ENCODE results near the gene PPP2CA.
"Not testable (repeated sequence)": the region's sequence is repeated elsewhere in the genome, so short reads cannot be mapped to it uniquely, and the experiment has no call there.

PPP2CA gene

DNA sequence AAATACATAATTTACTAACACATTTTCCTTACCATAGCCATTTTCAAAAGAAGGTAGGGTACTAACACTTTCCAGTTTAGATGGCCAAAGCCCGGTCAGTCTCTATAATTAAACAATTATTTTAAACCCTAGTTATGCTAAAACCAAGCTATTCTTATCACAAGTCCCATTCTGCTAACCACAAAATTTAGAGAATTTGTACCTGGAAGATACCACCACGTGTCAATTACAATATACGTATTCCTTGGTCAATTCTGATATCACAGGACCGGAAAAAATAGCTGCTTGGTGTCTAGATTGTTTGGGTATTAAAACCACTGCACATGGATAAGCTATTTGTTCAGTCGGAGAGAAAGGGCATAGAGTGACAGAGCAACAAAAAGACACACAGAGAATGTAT lies 30.2 kb downstream of the PPP2CA start:
- DNase-seq (ENCODE audit: low read depth), result no peak

DNA sequence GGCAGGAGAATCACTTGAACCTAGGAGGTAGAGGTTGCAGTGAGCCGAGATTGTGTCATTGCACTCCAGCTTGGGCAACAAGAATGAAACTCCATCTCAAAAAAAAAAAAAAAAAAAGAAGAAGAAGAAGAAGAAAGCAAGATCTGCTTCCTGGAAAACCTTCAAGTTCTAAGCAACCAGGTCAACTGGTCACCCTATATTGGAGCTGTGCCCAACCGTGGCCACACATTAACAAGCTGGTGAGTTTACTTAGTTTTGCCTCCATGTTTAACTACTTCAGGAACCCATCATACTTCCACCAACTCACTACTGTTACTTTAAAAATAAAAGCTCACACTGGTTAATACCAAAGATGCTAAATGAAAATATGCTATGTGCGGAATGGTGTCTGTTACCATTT lies 36.8 kb downstream of the PPP2CA start:
- no peak for DNase-seq (ENCODE audit: low read depth)

DNA sequence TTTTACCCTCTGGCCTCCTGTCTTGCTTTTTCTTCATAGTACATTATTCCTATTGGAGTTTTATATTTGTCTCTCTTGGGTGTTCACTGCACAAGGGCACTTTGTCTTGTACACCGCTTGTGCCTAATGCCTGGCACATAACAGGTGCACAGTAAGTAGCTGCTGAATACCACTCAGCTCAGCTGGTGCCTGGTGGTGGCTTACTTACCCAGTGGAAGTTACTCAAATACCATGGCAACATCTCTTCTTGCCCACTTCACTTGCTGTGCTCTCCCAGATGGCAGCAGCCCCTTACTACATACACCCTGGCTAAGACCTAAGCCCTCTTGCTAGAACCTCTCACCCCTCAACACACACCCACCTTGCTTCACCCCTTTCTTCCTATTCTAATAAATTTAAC lies 37.8 kb downstream of the PPP2CA start:
- DNase-seq (ENCODE audit: low read depth), result no peak

DNA sequence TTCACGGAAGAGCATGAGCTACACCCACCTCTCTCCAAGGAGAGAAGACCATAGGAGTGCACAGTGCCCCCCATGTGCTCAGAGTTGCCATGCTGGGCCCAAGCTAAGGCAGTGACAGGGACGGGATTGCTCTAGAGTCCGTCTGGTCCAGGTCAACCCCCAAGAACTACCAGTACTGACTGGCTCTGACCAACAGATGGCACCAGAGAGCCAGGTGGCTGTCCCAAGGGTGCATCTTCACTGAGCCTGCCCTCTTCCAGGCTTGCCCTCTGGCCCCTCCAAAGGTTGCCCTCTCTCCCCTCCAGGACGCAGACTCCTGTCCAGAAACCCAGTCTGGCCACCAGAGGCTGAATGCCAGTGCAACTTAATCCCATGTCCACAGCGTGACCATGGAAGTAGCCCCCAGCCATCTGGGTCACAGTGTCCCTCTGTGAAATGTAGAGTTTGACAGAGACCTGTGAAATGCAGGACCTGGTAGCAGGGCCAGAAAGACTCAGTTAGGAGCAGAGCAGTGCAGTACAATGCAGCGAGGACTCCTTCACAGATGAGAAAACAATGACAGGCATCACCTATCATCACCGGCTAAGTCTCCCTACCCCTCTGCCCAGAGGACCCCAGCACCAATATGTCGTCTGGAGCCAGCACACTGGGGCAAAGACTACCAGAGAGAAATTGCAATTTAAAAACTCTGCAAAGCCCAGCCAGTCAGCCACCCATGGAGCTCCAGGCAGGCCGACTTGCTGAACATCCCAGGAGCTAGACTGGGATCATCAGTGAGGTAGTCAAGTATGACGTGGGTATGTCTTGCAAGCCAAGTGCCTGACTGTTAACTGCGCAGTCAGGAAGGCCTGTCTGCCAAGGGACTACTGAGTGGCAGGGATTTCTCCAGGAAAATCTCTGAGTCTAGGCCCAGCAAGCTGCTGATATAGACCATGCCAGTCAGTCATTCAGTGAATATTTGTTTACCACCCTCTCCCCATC lies 41.4 kb downstream of the PPP2CA start:
- peak; percentile 66 for DNase-seq (ENCODE audit: low read depth)

DNA sequence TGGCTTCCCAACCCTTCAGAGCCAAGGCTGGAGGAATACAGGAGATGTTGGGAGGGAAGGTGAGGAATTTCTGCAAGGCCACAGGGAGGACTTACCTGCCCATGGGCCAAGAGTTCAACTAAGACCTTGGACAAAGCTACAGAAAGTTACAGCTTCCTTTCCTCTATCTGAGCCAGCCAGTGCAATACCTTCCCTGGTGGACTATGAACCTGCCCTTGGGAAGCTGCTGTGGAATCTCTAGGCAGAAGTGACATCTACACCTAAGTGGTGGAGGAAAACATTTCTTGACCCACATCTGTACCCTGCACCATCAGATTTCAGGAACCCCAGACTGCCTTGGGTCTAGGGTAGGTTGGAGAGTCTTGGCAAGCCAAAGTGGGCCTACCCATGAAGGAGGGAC lies 42.4 kb downstream of the PPP2CA start:
- no peak for DNase-seq (ENCODE audit: low read depth)

DNA sequence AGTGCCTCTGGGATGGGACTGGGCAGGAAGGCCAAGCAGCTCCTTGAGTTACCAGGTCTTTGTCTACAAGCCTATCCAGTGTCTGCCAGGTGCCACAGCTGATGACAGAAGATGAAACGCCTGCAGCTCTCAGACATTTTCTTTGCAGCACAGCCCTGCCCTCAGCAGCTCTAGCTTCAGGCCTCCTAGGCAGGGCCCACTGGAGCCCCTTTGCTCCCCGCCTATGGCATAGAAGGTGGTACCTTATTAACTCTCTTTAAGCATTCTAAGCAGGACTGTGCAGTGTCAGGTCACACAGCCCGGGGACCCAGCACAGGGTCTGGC lies 47.8 kb downstream of the PPP2CA start:
- DNase-seq (ENCODE audit: low read depth), result no peak

DNA sequence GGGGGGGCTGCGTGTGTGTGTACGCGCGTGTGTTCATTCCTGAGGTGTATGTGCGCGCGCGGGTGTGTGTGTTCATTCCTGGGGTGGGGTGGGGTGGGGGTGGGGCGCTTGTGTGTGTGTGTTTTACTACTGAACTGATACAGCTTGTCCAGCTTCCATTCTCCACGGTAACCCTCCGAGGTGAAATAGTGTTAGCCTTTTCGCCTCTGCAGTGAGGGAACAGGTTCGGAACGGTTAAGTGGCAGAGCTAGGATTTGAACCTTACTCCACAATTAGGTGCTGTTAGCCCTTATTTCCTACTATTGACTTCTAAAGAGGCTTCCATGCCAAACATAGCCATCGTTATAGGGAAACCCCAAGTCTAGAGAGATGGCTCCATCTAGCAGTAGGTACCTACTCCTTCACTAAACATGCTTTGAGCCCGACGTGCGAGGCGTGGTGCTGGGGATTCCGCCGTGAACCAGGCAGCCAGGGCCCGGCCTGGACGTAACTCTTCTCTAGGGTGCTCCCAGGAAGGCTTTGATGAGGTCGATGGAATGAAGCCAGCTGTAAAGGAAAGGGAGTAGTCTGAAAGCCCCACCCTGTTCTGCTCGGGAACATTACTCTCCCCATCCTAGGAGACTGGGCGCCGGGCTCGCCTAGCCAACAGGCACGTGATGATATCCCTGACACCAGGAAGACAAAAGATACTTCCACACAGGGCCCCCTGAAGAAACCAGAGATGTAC lies 48.3 kb downstream of the PPP2CA start:
- DNase-seq (ENCODE audit: low read depth), result no peak

DNA sequence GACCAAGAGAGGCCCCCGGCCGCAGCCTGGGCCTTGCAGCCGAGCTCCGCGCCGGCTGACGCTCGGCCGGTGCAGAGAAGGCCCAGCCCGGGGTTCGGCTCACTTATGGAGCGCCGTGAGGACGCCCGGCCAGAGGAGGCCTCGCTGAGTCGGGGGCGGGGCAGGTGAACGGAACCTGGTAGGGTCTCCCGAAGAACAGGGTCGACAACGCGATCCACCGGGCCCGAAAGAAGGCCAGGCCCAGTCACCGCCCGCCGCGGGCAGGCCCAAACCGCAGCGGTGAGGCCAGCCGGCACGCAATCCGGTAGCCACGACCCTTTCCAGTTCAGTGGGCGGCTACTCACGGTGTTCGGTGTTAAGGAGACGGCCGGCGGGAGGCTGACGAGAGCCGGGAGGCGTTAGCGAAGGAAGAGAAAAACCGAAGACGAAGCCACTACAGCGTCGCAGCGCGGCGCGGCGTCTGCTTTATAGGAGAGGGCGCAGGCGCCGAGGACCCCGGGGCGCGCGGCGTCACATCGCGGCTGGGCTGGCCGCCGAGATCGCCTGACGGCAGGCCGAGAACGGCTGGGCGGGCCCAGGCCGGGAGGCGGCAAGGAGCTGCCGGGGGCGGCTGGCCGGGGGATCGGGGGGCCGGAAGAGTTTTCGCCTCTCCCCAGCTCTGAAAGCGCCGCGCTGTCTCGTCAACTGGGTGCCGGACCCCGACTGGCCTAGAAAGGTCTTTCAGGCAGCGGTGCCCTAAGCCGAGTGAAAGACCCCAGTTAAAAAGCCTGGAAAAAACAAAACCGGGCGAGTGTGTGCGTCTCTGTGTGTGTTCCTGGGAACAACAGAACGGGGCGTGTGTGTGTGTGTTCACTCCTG lies 49.1 kb downstream of the PPP2CA start, which contains the start of gene SKP1:
TSS of gene SKP1 (minus strand) at position 440 of the 858 bp plus-strand sequence. CDS start 2,928 bp downstream, outside the sequence.
- DNase-seq (ENCODE audit: low read depth), result peak; percentile 76

DNA sequence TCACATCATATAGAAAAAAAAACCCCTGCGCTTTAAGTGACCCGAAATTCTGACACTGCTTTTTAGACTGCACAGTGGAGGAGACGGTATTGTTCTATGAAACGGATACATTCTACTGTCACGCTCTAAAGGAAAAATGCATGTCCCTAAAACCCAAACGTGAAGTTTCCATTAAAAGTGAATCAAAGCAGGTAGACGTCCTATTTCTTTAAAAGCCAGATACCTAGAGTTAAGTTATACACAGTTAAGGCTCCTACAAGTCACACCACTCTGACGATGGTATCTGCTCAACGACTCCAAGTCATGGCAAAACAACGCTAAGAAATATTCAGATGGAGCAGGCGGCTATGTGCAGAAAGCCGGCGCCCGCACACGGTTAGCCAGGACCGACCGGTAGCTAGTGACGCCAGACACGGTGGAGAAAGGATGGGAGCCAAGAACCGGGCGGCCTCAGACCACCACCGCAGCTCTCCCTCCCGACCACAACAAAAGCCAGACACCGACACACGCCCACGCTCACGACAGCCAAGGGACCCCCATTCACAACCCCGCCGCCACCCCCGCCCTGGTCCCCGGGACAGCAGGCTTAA lies 49.9 kb downstream of the PPP2CA start:
- peak; percentile 25 for DNase-seq (ENCODE audit: low read depth)

DNA sequence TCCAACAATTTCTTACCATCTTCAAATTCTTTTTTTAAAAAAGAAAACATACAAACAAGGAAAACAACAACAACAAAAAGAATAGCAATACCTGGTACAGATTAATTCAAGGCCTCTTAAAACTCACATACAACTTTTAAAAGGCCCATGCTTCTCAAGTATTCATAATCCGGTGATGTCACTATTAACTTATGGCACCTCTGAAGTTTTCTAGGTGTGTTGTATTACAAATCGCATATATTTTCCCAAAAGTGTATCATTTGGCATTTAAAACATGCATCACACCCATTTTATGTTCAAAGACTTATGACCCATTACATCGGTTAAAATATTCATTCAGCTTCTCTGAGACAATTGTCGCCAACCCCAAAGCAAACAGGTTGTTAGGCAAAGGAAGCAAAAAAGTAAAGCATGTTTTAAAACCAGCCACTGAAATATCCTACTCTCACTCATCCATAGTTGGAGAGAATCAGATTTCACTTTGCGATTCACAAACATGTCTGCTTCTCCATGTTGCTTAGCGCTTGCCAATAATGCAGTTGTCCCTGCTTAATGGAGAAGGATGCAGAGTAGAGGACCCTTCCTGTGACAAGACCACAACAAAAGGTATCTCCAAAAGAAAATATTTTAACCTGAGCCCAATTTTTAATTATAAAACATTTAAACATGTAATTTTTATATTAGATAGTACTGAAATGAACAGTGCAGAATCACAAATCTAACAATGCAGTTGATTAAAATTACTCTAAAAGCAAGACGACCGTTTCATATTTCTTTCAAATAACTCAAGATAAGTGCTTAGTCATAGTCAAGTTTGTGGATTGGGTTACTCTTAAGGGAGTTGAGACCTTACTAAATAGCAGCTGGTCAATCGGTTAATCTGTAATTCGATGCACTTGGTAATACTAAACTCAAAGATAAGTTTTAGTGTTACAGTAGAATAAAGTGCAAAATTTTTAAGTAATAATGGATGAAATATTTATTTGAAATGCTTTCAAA lies 50.7 kb downstream of the PPP2CA start:
- no peak for DNase-seq (ENCODE audit: low read depth)

DNA sequence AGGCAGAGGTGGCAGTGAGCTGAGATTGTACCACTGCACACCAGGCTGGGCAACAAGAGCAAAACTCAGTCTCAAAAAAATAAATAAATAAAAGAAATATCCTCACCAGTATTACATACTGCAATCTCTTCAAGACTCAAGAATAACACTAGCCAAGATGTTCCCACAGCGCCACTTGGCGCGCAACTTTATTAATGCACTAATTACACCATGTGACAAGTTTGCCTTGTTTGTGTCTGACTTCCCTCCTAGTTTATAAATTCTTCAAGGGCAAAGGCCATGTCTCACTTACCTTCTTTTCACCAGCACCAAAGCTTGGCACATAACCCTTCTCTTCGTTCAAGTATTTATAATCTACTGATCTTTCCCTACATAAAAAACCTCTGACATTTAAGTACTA lies 53.9 kb downstream of the PPP2CA start:
- no peak for DNase-seq (ENCODE audit: low read depth)

DNA sequence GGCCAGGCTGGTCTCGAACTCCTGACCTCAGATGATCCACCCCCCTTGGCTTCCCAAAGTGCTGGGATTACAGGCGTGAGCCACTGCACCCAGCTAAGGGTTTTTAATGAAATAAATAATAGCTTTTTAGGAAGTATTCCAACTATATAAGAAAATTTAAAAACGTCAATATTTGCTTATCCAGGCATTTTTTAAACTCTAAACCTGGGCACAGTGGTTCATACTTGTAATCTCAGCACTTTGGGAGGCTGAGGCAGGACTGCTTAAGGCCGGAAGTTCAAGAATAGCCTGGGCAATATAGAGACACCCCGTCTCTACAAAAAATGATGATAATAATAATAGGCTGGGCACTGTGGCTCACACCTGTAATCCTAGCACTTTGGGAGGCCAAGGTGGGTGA lies 63.3 kb downstream of the PPP2CA start:
- DNase-seq (ENCODE audit: low read depth), result no peak

DNA sequence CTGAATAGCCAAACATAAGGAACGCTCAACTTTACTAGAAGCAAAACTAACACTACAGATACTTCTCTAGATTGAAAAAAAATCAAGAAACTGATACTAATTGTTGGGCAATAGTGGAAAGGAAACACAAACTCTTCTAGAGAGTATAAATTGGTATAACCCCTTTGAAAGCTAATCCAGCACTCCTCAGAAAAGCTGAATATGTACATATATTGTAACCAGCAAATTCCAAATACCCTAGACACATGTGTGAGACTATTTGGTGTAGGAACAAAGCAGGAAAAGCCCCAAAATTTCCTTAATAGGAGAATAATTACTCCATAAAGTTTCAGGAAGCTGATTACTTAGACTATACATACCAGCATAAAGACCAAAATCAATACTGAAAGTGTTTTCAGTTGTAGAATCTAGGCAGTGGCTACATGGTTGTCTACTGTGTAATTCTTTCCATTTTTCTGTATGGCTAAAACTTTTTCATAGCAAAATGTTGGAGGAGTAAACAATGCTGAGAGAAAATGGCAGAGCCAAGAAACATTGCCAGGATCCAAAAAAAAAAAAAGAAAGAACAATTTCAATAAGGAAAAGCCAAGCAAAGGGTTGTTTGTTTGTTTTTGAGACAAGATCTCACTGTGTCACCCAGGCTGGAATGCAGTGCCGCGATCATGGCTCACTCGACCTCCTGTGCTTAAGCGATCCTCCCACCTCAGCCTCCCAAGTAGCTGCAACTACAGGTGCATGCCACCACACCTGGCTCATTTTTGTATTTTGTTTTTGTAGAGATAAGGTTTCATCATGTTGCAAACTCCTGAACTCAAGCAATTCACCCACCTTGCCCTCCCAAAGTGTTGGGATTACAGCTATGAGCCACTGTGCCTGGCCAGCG lies 64.1 kb downstream of the PPP2CA start:
- DNase-seq (ENCODE audit: low read depth), result no peak

DNA sequence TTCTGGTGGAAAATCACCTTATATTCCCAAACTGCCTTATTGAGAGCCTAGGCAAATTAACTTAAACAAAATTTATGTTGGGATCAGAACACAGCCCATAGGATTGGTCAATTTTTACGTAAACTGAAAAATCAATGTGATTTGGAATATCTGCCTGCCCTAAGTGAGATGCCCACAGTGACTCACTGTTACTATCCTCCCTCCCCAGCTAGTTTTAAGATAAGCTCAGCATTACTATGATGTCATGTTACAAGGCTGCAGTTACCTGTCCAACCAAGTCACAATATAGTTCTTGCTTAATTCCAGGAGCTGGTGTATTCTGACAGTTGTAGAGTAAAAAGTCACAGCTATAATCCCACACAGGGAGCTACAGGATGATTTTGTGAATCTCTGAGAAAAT lies 72.2 kb downstream of the PPP2CA start:
- no peak for DNase-seq (ENCODE audit: low read depth)

DNA sequence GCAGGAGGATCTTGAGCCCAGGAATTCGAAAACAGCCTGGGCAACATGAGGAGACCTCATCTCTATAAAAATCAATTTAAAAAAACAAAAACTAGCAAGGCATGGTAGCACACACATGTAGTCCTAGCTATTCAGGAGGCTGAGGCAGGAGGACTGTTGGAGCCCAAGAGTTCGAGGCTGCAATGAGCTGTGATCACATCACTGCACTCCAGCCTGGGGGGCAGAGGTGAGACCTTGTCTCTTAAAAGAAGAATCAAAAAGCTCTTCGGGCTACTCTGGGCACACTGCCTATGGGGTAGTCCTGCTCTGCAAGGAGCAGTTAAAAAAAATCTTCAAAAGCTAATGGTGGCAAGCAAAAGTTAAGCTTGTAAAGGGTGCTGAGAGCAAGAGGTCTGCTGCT lies 72.6 kb downstream of the PPP2CA start:
- no peak for DNase-seq (ENCODE audit: low read depth)

DNA sequence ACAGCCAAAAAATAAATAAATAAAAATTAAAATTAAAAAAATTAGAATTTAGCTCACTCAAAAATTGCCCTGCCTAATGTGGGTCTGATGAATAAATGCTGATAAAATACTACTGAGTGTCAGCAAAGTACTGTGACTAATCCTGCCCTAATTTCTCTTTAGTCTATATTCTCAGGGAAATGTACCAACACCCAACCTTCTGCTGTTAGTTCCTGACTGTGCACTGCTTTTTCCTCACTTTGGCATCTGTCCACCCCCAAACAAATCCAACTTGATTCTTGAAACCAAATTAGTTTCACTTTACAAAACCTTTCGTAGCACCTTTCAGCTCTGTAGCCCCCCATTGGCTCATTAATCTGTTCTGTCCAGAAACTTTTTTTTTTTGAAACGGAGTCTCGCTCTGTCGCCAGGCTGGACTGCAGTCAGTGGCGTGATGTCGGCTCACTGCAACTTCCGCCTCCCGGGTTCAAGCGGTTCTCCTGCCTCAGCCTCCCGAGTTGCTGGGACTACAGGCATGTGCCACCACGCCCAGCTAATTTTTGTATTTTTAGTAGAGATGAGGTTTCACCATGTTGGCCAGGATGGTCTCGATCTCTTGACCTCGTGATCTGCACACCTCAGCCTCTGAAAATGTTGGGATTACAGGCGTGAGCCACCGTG lies 73.6 kb downstream of the PPP2CA start:
- DNase-seq (ENCODE audit: low read depth), result not testable (repeated sequence)

DNA sequence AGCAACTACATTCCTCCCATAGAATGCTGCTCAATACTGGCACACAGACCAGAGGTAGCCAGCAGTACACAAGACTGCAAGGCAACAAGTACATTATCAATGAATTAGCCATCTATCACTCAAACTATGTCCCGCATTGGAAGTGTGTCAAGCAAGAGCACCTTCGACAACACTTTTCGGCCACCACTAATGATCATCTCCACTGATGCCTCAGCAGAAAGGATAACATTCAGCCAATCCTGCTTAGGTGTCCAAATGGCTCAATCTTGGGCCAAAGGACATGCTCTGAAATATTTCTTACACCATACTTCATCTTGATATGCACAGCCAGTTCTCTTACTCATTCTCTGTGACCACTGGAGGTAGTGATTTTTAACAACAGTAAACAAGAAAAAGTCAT lies 74.2 kb downstream of the PPP2CA start:
- DNase-seq (ENCODE audit: low read depth), result no peak

DNA sequence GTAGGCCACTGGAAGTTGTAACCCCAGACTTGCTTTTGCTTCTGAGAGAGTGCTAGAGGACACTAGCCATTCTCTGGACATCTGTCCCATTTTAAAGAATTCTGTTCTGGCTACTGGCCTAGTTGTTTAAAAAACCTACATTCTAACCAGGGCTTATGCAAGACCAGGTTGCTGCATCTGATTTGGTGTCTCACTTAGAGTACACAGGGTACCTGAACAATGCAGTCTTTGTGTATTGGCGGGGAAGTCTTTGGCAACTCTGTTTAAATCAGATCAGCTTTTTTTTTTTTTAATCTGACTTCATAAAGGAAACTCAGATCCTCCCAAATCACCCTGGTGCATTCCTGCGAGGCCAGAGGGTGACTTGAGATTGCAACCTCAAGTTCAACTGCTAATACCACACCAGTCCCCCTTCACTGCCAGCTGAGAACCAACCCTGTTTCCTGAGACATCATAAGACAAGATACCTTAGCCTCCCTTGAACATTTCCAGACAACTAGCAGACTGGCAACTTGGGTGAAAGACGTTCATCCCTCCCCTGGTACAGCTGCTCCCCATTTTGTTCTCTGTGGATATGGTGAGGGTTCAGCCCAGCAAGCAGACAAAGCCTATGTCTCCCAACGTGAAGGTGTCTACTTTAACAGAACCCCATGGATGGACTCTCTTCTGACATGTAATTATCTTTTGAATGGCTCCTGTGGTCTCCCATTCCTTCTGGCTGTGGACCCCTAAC lies 76.1 kb downstream of the PPP2CA start:
- no peak for DNase-seq (ENCODE audit: low read depth)

Measured in T follicular helper cell (primary cell).